ENCODE results near the gene NPPA.

Gene NPPA

DNA sequence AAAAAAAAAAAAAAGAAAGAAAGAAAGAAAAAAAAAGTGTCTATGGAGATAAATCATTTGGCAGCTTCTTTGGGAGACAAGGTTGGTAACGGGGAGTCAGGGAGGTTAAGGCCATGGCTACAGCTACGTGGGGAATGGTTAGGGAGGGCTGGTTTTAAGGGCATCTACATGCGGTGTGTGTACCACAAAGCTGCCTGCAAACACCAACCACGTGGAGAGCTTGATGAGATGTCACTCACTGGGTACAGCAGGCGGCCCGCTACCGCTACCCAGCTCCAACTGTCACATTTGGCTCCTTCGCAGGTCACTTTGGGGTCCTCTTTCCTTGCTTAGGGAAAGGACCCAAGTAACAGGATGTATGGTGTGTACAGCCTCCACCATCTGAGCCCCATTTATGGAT lies 6.9 kb upstream of the NPPA start:
- DNase-seq (ENCODE audit: low read depth, low spot score) = no peak
- H3K4me3 ChIP-seq (ENCODE audit: low read depth, low read length) = no peak overlapping the region
- POLR2A ChIA-PET = interaction anchor here (0.6 to 1.4 kb wide), 2 partner anchors 53 to 395 kb away, joined by 3 to 6 read pairs; no protein-coding TSS in a partner anchor
- CTCF ChIA-PET = interaction anchor here (0.7 to 1.5 kb wide), 6 partner anchors 11 to 41 kb away, joined by 3 to 8 read pairs (median 4); no protein-coding TSS in a partner anchor
- TF ChIP-seq CTCF (IDR thresholded peaks at IDR 0.05; ENCODE audit: insufficient read depth, low read length, missing control alignments) = no peak

- ChIA-PET POLR2A (no interaction called here), CTCF (interaction anchor here (0.6 kb wide), 1 partner anchor 14 kb away, joined by 3 read pairs; no protein-coding TSS in a partner anchor)
- no peak for TF ChIP-seq CTCF (IDR thresholded peaks at IDR 0.05; ENCODE audit: insufficient read depth, low read length, missing control alignments)
- DNase-seq (ENCODE audit: low read depth, low spot score) = no peak
- no peak overlapping the region for H3K4me3 ChIP-seq (ENCODE audit: low read depth, low read length)
These were observed 3.6 kb upstream of the NPPA start for GRCh38 chr1:11851180-11851579.

DNA sequence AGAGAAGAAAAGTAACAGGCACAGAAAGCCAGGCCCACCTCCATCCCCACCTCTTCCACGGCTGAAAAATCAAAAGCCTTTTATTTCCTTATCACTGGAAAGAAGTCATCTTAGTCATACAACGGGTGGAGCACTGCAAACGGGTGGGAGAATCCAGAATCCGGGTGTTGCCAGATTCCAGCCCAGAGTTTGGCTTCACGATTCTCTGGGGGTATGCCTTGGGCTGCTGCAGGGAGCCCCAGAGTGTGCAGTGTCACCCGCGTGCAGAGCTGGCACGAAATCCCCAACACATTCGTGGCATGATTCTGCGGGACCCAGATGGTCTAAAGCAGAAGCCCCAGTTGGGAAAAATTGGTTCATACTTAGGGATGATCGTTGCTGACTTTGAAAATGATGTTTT lies 2.6 kb upstream of the NPPA start:
- CTCF ChIA-PET = interaction anchor here (3.7 kb wide), 1 partner anchor 12 kb away, joined by 15 read pairs; no protein-coding TSS in a partner anchor
- POLR2A ChIA-PET = no interaction called here
- no peak for TF ChIP-seq CTCF (IDR thresholded peaks at IDR 0.05; ENCODE audit: insufficient read depth, low read length, missing control alignments)
- DNase-seq (ENCODE audit: low read depth, low spot score) = no peak
- H3K4me3 ChIP-seq (ENCODE audit: low read depth, low read length) = no peak overlapping the region

- DNase-seq (ENCODE audit: low read depth, low spot score) = no peak
- no peak overlapping the region for H3K4me3 ChIP-seq (ENCODE audit: low read depth, low read length)
- ChIA-PET POLR2A (interaction anchor here (1.4 kb wide), 1 partner anchor 60 kb away, joined by 5 read pairs; no protein-coding TSS in a partner anchor), CTCF (interaction anchor here (0.8 to 3.7 kb wide), 3 partner anchors 11 to 811 kb away, joined by 3 to 15 read pairs (median 3); no protein-coding TSS in a partner anchor)
- no peak for TF ChIP-seq CTCF (IDR thresholded peaks at IDR 0.05; ENCODE audit: insufficient read depth, low read length, missing control alignments)
These were observed 754 bp upstream of the NPPA start for GRCh38 chr1:11848373-11848700.

GRCh38 chr1:11845641-11846335 lies 1.8 kb downstream of the NPPA start:
- no peak for DNase-seq (ENCODE audit: low read depth, low spot score)
- no peak overlapping the region for H3K4me3 ChIP-seq (ENCODE audit: low read depth, low read length)
- no peak for TF ChIP-seq CTCF (IDR thresholded peaks at IDR 0.05; ENCODE audit: insufficient read depth, low read length, missing control alignments)
- ChIA-PET POLR2A (interaction anchor here (1.3 kb wide), 1 partner anchor 64 kb away, joined by 6 read pairs; no protein-coding TSS in a partner anchor), CTCF (no interaction called here)

DNA sequence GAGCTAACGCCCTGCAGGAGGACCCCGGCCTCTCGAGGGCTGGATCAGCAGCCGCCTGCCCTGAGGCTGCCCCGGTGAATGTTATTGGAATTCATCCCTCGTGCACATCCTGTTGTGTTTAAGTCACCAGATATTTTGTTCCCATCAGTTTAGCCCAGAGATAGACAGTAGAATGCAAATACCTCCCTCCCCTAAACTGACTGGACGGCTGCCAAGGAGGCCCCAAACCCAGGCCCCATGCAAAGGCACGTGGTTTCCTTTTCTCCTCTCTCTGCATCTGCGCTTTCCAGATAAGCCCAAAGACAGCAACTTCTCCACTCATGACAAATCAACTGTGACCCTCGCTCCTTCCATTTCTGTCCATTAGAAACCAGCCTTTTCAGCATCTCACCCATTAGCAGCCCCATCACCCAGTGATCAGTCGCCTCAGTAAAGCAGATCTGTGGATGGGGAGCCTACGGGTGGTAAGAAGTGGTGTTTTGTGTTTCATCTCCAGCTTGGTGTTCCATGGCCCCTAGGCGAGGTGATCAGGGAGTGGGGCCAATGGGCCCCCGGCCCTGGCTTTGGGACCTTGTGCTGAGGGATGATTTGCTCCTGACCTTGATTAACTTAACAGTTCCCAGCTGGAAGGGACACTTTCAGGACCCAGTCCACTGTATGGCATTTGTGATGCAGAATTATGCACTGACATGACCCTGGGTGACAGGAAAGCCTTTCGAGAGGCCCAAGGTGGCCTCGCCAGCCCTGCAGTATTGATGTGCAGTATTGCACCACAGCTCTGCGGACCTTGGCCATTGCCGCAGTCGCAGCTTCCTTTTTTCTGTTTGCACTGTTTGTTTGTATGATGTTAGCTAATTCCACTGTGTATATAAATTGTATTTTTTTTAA lies 5.2 kb downstream of the NPPA start:
- POLR2A ChIA-PET = no interaction called here
- H3K4me3 ChIP-seq (ENCODE audit: low read depth, low read length) = no peak overlapping the region
- no peak for TF ChIP-seq CTCF (IDR thresholded peaks at IDR 0.05; ENCODE audit: insufficient read depth, low read length, missing control alignments)
- CTCF ChIA-PET = interaction anchor here (1.5 to 8.9 kb wide), 4 partner anchors 8 to 50 kb away, joined by 3 to 86 read pairs (median 28); no protein-coding TSS in a partner anchor
- no peak for DNase-seq (ENCODE audit: low read depth, low spot score)

Measured in AG04449 (cell line).